Epithelial cell of esophagus (primary cell): ENCODE measurements around the gene NEK7.

Source experiments
- DNase-seq: peaks from one replicate; pipeline ENCODE4 v3.0.0; 2010; ENCODE audit warnings: low read depth
- H3K4me3 ChIP-seq: 2 replicates; pipeline ENCODE4 v1.5.1; 2011; ENCODE audit warnings: mild to moderate bottlenecking, low read length, control low read depth
- CTCF ChIP-seq: IDR thresholded peaks from 2 replicates; pipeline ENCODE4 v1.5.1; 2011; ENCODE audit warnings: low read depth, mild to moderate bottlenecking, low read length, control low read depth, inconsistent platforms; ENCODE audit not compliant: insufficient read depth; ENCODE audit errors: missing control alignments

The NEK7 gene

GRCh38 chr1:198156745-198157240, at the start of gene NEK7:
NEK7 (plus strand) TSS chr1:198156998; CDS start chr1:198232581, 75,583 bp downstream.
- TF ChIP-seq CTCF, result no peak
- peak within 1 kb of the TSS; percentile 92 for H3K4me3 ChIP-seq
- DNase-seq, result peak; percentile 92

- peak; percentile 66 for DNase-seq
- no peak overlapping the region for H3K4me3 ChIP-seq
- no peak for TF ChIP-seq CTCF
These were observed 49.7 kb upstream of the NEK7 start for GRCh38 chr1:198107091-198107501.

- no peak overlapping the region for H3K4me3 ChIP-seq
- no peak for TF ChIP-seq CTCF
- no peak for DNase-seq
These were observed 48.0 kb upstream of the NEK7 start for GRCh38 chr1:198108636-198109370.

- no peak overlapping the region for H3K4me3 ChIP-seq
- no peak for DNase-seq
- no peak for TF ChIP-seq CTCF
These were observed 47.5 kb upstream of the NEK7 start for GRCh38 chr1:198109371-198109715.

- H3K4me3 ChIP-seq, result no peak overlapping the region
- TF ChIP-seq CTCF, result no peak
- DNase-seq, result no peak
These were observed 43.5 kb upstream of the NEK7 start for GRCh38 chr1:198113342-198113750.

GRCh38 chr1:198116069-198116468, 40.7 kb upstream of the NEK7 start:
- DNase-seq, result no peak
- TF ChIP-seq CTCF, result no peak
- no peak overlapping the region for H3K4me3 ChIP-seq

GRCh38 chr1:198116469-198116868, 40.3 kb upstream of the NEK7 start:
- TF ChIP-seq CTCF, result no peak

More at GRCh38 chr1:198116469-198116868, 40.3 kb upstream of the NEK7 start:
- DNase-seq, result no peak
- no peak overlapping the region for H3K4me3 ChIP-seq
